GM18870 (cell line): ENCODE measurements around the gene LAPTM5.

Experiments used
- ATAC-seq: cut with Tn5 transposase; IDR thresholded peaks from one replicate; pipeline ENCODE4 v1.9.1; 2021; ENCODE audit warnings: moderate library complexity; ENCODE audit not compliant: unreplicated experiment

LAPTM5 gene

DNA sequence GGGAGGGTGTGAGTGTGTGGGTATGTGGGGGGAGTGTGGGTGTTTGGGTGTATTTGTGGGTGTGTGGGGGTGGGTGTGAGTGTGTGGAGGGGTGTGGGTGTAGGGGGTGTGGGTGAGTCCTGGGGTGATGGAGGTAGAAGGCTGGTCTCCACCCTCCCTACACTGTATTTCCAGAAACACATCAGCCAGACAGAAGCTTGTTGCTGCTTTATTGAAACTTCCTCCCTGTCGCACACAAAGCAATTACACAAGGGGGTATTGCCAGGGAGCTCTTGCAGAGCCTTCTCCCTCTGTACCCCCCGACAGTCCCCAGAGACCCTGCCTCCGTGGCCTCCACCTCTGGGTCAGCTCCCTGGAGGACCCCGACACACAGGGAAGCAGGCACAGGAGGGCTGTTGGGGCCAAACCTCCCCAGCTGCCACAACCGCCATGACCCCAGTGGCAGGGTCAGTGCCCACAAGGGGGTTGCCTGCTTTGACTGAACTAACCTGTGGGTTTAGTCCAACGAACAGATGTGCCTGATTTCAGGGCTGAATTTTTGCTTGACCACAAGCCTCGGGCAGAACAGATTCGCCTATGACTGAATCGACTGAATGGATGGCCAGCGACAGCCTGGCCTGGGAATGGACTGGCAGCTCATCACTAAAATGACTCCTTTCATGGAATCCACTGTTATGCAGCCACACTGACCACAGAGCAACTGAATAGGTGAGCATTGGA is 25.1 kb downstream of the LAPTM5 start:
- no peak for ATAC-seq

GRCh38 chr1:30731806-30732276 is 25.7 kb downstream of the LAPTM5 start:
- ATAC-seq: no peak

GRCh38 chr1:30731109-30731805 is 26.3 kb downstream of the LAPTM5 start:
- ATAC-seq: no peak

DNA sequence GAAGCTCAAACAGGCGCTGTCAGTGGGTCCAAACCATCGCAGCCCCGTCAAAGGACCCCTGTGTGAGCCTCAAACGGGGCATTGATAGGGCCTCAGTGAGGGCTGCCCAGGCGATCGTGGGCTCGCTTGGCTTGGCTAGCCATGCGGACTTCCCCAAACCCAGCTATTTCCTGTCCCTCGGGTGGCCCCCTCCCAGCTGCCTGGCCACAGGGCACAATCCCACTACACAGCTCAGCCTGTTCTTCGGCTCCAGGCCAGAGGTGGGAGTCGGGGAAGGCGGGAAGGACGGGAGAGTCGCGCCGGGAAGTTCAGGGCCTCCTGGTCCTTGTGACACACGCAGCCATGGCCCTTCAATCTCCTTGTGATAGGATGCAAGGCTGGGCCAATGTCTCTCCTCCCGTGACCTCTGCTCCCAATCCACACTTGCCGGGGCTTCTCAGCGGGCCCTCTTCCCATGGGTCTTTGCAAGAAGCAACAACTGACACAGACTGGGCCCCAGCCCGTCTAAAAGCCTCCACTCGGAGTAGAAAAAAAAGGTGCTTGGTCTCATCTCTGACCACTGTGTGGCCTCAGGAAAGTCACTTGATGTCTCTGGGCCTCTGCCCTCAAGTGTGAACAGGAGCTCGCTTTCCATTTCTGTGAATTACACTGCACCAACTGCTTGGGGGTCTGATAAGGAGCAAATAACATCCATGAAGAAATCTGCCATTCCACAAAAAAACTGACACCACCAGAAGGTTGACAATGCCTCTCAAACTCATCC is 27.0 kb downstream of the LAPTM5 start:
- ATAC-seq: no peak

DNA sequence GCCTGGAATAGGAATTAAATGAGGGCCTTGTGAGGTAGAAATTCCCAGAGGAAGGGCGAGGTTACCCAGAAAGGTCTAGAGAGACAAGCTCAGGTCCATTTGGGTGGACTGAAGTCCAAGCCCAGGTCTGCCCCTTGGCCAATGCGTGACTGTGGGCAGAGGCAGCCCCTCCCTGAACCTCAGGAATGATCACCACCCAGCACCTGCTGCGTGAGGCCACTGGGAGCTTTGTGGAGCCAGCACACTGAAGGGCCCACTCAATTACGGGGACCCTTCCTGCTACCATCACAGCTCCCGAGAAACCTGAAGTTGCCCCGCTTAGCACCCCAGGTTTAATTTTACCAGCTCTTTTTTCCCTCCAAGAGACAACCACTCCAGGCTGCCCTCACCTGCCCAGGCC is 27.7 kb downstream of the LAPTM5 start:
- ATAC-seq: no peak

- no peak for ATAC-seq
Observed at GRCh38 chr1:30728832-30729638, 28.5 kb downstream of the LAPTM5 start.

DNA sequence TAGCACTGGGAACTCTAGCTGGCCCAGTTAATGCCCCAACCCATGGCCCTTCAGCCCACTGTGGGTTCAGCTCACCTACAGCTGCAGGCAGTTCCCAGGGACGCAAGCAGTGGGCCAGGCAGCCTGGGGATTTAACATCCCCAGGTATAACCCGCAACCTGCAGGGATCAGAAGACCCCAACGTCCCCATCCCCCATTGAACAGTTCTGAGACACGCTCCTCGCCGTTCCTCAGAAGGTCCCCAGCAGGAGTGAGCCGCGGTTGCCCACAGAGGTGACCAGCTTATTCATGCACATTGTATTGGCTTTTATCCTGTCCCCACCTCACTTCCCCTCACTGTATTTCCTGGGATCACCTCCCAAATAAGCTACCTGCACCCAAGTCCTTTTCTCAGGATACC is 29.2 kb downstream of the LAPTM5 start:
- no peak for ATAC-seq

- no peak for ATAC-seq
Observed at GRCh38 chr1:30727824-30728223, 29.8 kb downstream of the LAPTM5 start.

DNA sequence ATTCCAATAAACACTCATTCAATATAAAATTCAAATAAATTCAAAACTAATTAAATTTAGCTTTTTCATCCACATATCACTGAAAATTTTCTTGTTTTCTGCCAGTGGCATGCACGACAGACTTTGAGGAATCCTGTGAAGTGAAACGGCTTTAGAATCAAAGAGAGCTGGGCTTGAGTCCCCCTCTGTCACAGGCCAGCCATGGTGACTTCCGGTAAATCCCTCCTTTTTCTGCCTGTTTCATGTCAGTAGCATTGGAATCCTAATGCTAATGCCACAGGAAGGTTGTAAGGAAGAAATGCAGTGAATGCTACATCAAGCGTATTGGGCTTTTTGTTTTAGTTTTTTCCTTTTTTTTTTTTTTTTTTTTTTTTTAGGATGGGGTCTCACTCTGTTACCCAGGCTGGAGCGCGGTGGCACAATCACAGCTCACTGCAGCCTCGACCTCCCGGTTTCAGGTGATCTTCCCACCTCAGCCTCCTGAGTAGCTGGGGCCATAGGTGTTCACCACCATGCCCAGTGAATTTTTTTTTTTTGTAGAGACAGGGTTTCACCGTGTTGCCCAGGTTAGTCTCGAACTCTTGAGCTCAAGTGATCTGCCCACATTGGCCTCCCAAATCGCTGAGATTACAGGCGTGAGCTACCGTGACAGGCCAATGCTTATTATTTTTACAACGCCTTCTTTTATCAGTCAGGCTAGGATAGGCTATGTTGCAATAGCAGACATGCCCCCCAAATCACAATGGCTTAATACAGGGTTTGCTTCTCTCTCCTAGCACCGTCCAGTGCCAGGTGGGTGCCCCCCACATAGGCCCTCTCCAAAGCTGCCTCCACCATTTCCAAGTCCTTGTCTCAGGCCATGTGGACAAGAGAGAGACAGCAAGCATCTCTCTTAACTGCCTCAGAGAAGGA is 30.5 kb downstream of the LAPTM5 start:
- ATAC-seq: no peak

DNA sequence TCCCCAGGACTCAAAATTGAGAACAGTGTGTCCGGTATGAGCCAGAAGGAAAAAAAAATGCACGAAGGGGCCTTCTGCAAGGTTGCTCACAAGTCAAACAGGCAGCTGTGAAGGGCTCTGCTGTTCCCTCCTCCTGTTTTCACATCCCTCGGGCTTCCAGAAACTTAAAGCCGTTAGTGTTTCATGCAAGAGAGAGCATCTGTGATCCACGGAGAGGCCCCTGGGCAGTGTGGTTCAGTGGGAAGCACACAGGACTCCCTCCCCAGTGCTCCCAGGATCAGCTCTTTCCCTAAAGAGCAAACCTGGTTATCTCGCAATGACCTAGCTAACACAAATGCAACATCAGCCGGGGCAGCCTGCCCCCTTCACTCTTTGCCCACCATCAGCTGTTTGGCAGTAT is 31.3 kb downstream of the LAPTM5 start:
- ATAC-seq: no peak

- no peak for ATAC-seq
Observed at GRCh38 chr1:30725450-30726095, 32.0 kb downstream of the LAPTM5 start.

- ATAC-seq: no peak
Observed at GRCh38 chr1:30724655-30725421, 32.7 kb downstream of the LAPTM5 start.

DNA sequence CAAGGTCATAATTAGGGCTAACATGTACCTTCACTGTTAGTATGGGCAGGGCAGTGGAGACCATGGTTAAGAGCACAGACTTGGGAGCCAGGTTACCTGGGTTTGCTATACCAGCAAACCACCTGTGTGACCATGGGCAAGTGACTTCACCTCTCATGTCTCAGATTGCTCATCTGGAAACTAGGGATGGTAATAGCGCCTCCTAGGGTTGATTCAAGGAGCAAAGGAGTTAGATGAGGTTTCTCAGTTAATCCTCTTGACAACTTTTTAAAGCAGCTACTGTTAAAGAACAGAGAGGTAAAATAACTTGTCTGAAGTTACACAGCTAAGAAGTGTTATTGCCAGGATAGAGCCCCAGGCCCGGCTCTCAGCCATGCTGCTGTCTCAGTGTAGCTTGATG is 33.4 kb downstream of the LAPTM5 start:
- ATAC-seq: no peak

GRCh38 chr1:30723331-30723755 is 34.2 kb downstream of the LAPTM5 start, which contains the start of gene MATN1:
Gene MATN1 (minus strand): TSS chr1:30723585. CDS start chr1:30723551, 34 bp downstream.
- no peak for ATAC-seq

DNA sequence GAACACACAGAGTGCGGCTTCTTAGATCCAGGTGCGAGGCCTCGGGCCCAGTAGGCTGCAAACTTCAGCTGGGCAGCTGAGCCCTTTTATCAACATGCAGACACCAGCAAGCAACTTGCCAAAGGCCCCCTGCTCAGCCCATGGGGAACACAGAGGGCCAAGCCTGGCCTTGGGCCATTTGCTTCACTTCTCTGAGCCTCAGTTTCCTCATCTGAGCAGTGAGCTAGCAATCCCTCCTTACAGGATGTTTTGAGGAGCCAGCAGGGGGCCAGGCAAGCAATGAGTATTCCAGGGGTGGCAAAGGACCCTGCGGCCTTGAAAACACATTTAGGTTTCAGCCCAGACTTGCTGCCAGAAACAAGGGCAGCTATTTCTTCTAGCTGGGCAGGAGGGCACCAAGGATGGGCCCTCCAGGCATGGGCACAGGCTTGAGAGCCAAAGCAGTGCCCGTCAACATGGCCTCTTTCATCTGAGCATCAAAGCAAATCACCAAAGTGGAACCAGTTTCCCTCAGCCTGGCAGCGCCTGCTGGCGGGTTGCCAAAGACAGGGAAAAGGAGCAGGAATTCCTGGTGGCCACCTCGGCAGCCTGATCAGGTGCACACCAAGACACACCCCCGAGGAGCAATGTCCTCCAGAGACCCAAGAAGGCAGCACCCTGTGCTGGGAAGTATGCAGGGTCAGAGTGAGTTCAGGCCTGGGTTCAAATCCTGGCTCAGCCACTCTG is 35.6 kb downstream of the LAPTM5 start:
- ATAC-seq: no peak

DNA sequence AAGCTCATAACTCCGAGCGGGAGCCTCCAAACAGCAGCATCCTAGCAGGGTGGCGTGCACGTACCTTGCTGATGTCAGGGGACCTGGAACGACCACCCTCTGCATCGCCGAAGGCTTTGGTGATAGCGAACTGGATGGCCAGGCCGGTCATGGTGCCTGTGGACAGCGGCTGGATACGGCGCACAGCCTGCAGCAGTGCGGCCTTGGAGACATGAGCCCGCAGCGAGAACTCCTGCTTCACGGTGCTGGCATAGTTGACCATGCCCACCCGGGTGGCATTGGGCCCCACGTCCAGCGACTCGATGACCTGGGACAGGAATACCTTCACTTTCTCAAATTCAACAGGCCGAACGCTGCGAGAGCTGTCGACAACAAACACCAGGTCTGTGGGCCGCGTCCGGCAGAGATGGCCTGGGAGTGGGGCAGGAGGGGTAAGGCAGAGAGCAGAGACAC is 36.2 kb downstream of the LAPTM5 start:
- no peak for ATAC-seq

DNA sequence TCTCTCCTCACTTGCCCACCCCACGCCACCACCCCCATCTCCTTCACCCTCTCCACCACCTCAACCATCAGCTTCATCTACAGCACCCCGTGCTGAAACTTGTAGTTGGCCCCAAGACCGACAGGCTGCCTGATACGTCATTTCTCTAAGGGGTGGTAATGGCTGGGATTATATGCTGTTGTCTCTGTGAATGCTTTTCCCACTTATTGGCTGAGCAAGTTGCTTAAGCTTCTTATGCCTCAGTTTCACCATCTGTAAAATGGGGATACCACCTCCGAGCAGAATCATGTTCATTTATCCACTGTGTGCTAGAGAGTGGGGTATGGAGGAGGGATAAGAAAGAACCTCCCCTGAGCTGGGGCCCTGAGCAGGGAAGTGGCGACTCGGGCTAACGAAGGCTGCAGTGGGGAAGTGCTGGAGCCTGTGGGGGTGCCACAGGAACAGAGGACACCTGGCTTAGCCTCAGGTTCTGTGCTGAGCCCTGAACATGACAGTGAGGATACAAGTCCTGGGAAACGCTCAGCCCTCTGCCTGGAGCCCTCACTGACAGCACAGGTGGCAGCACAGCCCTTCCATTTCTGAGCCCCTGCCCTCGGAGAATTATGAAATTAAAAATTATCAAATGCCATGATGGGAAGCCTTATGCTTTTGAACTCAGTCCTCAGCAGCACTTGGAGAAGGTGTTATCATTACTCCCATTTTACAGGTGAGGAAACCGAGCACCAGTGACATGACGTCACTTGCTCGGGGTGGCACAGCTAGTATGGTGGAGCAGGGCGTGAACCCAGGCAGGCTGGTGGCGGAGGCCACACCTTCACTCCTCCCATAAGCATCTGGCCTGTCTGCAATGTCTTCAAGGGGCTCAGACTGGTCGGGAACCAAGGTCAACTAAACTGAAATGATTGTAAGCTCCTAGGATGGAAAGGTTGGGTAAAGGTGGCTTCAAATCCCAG is 37.0 kb downstream of the LAPTM5 start:
- no peak for ATAC-seq
